BJ (cell line): Measurements from ENCODE around the gene GRIN3B. TPM values are rescaled to one million over a fixed set of nuclear protein-coding genes. Genes with fewer than 3 reads are reported as not detected.
A peak's percentile ranks its signal among the peaks of the same experiment; 100 is the strongest.

Source experiments
- CTCF ChIA-PET: fragments of 350-600 bp; formaldehyde crosslinking; extraction: SDS; loops from one replicate; lab custom pipeline; 2021; ENCODE audit warnings: antibody characterized with exemption, inconsistent platforms; lab: Yijun Ruan, JAX
- POLR2A ChIA-PET: fragments of 300-600 bp; sonication (Branson Sonifier 250); formaldehyde crosslinking; extraction: SDS; loops from one replicate; lab custom pipeline; 2021; ENCODE audit warnings: antibody characterized with exemption; lab: Charles Lee
- DNase-seq: peaks from one replicate; pipeline ENCODE4 v3.0.0-alpha.2; 2011; ENCODE audit warnings: low read depth
- H3K27me3 ChIP-seq: 2 replicates; pipeline ENCODE4 v1.6.0; 2011; ENCODE audit warnings: low read length; ENCODE audit not compliant: control insufficient read depth, insufficient read depth
- H3K36me3 ChIP-seq: 2 replicates; pipeline ENCODE4 v1.5.1; 2011; ENCODE audit warnings: low read length; ENCODE audit not compliant: control insufficient read depth, insufficient read depth
- H3K4me3 ChIP-seq: 2 replicates; pipeline ENCODE4 v1.5.1; 2011; ENCODE audit warnings: low read depth, mild to moderate bottlenecking, control low read depth, low read length
- polyA plus RNA-seq: library from polyadenylated mRNA; depleted of rRNA; stranded (reverse); fragments of >200 nt; gene quantifications from 2 replicates; pipeline ENCODE4 v1.2.3, GENCODE V29; 2011
- TF ChIP-seq, protein P1 (sequence below): IDR thresholded peaks from 2 replicates; pipeline ENCODE4 v1.5.1; 2011; ENCODE audit warnings: low read depth, mild to moderate bottlenecking, control low read depth, inconsistent platforms, low read length, moderate library complexity; ENCODE audit not compliant: insufficient read depth

The GRIN3B gene
- polyA plus RNA-seq, 1 experiment: 0.32 TPM

DNA sequence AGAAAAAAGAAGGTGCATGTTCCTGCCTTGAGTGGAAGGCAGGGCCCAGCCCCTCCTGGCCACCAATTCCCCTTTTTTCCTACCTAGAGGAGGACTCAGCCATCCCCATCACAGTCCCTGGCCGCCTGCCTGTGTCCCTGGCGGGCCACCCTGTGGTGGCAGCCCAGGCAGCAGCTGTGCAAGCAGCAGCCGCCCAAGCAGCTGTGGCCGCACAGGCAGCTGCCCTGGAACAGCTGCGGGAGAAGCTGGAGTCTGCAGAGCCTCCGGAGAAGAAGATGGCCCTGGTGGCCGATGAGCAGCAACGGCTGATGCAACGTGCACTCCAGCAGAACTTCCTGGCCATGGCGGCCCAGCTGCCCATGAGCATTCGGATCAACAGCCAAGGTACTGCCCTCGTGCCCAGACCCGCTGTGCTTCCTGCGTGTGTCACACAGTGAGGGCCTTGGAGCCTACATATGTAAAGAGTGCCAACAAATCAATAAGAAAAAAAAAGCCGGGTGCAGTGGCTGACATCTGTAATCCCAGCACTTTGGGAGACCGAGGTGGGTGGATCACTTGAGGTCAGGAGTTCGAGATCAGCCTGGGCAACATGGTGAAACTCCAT, 33.6 kb upstream of the GRIN3B start:
- no peak overlapping the region for H3K4me3 ChIP-seq
- ChIA-PET POLR2A (no interaction called here), CTCF (interaction anchor here (1.0 to 1.5 kb wide), 3 partner anchors 8 to 17 kb away, joined by 3 to 6 read pairs (median 3); partner anchors contain the start of gene WDR18)
- TF ChIP-seq, protein P1, sequence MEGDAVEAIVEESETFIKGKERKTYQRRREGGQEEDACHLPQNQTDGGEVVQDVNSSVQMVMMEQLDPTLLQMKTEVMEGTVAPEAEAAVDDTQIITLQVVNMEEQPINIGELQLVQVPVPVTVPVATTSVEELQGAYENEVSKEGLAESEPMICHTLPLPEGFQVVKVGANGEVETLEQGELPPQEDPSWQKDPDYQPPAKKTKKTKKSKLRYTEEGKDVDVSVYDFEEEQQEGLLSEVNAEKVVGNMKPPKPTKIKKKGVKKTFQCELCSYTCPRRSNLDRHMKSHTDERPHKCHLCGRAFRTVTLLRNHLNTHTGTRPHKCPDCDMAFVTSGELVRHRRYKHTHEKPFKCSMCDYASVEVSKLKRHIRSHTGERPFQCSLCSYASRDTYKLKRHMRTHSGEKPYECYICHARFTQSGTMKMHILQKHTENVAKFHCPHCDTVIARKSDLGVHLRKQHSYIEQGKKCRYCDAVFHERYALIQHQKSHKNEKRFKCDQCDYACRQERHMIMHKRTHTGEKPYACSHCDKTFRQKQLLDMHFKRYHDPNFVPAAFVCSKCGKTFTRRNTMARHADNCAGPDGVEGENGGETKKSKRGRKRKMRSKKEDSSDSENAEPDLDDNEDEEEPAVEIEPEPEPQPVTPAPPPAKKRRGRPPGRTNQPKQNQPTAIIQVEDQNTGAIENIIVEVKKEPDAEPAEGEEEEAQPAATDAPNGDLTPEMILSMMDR: no peak
- peaks cover 41% of the 10 kb centered on the region for H3K36me3 ChIP-seq
- no peak for DNase-seq
- H3K27me3 ChIP-seq: no peaks in the 10 kb centered on the region

DNA sequence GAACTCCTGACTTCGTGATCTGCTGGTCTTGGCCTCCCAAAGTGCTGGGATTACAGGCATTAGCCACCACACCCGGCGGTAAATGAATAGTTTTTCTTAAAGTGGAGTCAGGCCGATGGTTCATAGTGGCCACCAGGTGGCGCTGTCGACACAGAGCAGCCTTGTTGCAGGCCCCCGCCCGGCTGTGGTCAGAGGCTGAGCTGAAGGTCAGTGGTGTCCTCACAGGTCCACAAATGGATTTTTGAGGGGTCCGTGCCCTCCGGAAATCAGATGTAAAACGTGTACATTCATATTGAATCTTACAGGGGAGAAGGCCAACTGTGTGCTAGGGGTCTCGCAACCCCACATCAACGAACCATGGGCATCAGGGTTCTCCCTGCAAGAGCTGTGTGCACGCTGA, 29.5 kb upstream of the GRIN3B start:
- Histone ChIP-seq H3K36me3 (peaks cover 37% of the 10 kb centered on the region), H3K4me3 (no peak overlapping the region), H3K27me3 (no peaks in the 10 kb centered on the region)
- CTCF ChIA-PET: interaction anchor here (0.8 to 2.7 kb wide), 3 partner anchors 11 to 15 kb away, joined by 3 to 10 read pairs (median 5); partner anchors contain the start of gene WDR18
- TF ChIP-seq, protein P1: peak; percentile 74
- POLR2A ChIA-PET: no interaction called here
- no peak for DNase-seq

DNA sequence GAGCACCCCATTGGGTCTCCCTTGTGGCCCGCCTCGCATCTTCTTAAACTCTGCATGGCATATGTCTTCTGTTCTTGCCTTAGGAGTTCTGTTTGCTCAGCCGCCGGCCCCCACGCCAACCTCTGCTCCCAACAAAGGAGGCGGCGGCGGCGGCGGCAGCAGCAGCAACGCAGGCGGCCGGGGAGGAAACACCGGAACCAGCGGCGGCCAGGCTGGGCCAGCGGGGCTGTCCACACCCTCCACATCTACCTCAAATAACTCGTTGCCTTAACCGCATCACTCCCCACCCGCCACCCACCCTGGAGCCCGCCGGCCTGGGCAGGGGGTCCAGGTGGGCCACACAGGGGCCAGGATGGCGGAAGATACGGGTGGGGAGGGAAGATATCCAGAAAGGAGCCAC, 28.4 kb upstream of the GRIN3B start:
- peaks cover 35% of the 10 kb centered on the region for H3K36me3 ChIP-seq
- no peak for DNase-seq
- ChIA-PET POLR2A (no interaction called here), CTCF (no interaction called here)
- TF ChIP-seq, protein P1: no peak
- H3K27me3 ChIP-seq: no peaks in the 10 kb centered on the region
- H3K4me3 ChIP-seq: no peak overlapping the region

DNA sequence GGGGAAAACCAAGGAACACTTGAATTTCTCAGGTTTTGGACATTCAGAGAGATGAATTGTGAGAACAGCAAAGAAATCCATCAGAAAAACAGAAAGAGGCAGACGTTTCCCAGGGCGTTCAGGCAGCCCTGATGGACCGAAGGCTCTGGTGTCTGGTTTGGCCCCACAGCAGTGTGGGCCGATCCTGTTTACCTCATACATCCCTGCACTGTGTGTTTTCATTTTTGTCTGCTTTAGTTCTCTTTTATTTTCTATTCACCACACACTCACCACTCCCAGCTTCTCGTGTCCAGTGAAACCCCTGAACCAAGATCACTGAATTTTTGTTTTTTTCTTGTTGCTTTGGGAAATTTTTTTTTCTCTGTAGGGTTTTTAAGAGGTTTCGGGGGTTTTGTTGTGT, 27.9 kb upstream of the GRIN3B start:
- CTCF ChIA-PET: no interaction called here

DNA sequence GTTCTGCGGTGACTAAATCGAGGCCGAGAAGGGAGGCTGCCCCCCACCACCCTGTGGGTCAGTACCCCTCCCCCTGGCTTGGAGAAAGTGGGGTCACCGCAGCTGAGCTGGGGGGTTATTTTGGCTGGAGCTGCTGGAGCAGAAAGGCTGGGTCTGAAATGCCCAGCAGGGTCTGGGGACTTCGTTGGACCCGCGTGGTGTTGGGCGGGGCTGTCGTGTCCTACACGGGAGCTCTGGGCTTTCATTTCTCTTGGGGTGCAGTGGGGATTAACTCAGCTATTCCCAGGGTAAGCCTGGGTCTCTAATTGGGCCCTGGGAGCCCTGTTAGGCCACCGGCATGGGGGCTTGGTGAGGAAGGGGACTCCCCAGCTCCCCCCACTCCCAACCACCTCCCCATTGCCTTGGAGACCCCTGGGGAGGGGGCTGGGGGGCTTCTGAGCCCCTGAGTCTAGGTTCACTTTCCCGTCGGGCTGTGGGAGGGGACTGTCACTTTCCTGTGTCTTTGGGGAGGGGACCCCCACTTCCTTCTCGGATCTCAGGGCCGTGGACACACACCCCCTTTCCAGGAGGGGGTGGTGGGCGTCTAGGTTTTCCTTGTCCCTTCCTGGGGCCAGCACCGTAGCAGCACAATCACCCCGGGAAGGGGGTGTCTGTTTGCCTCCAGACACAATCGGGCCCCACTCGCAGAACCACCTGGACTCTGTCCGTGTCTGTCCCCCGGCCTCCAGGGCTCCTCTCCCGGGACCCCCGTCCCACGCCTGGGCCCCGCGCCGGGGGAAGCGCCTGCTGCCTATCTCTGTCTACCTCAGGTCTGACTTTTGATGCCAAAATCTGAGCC, 26.3 kb upstream of the GRIN3B start:
- no peak overlapping the region for H3K4me3 ChIP-seq
- TF ChIP-seq, protein P1: no peak
- ChIA-PET CTCF (no interaction called here), POLR2A (no interaction called here)
- no peaks in the 10 kb centered on the region for H3K27me3 ChIP-seq
- DNase-seq: no peak
- H3K36me3 ChIP-seq: peaks cover 27% of the 10 kb centered on the region

More for the DNA sequence above, 27.9 kb upstream of the GRIN3B start:
- no peaks in the 10 kb centered on the region for H3K27me3 ChIP-seq
- H3K4me3 ChIP-seq: no peak overlapping the region
- peaks cover 34% of the 10 kb centered on the region for H3K36me3 ChIP-seq
- no peak for DNase-seq
- TF ChIP-seq, protein P1: no peak
- POLR2A ChIA-PET: no interaction called here
